RWPE1 (cell line): ENCODE measurements around the gene HDAC4.

ENCODE experiments used
- CTCF ChIA-PET: fragments of 350-600 bp; sonication (Branson Sonifier 250); formaldehyde crosslinking; extraction: SDS; loops from one replicate; lab custom pipeline; 2021; lab: Yijun Ruan, JAX
- POLR2A ChIA-PET: fragments of 400-600 bp; formaldehyde crosslinking; extraction: SDS; loops from one replicate; lab custom pipeline; 2020; ENCODE audit warnings: antibody characterized with exemption; ENCODE audit not compliant: low non-redundant PET; lab: Yijun Ruan, JAX
- DNase-seq: peaks from one replicate; pipeline ENCODE4 v3.0.0; 2012; ENCODE audit warnings: low spot score
- H3K27ac ChIP-seq: fragments of 450-650 bp; 2 replicates; pipeline ENCODE4 v1.5.1; 2017
- TF ChIP-seq, protein P1 (sequence below): fragments of 450-650 bp; conservative IDR thresholded peaks from 2 replicates; pipeline ENCODE4 v1.5.1; 2017; ENCODE audit warnings: low read depth, mild to moderate bottlenecking

HDAC4 gene

DNA sequence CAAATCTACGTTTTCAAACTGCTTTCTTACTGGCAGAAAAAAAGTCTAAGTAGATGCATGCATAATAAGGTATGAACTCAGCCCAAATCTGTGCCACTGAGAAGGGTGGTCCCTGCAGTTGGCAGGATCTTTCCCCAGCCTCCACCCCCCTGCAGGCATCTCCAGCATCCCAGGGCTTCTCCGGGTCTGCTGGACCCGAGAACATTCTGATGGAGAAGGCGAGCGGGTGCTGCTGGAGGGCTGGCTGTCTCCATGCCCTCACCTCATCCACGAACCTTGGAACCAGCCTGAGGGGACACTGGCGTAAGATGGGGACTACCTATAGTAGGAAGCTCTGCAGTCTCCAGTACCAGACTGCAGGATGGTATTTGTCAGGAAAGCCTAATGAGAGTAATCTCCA is 198.9 kb downstream of the HDAC4 start:
- peak overlapping the region; percentile 48; the same call in 1 of the 2 replicates for H3K27ac ChIP-seq
- ChIA-PET CTCF (no interaction called here), POLR2A (no interaction called here)

DNA sequence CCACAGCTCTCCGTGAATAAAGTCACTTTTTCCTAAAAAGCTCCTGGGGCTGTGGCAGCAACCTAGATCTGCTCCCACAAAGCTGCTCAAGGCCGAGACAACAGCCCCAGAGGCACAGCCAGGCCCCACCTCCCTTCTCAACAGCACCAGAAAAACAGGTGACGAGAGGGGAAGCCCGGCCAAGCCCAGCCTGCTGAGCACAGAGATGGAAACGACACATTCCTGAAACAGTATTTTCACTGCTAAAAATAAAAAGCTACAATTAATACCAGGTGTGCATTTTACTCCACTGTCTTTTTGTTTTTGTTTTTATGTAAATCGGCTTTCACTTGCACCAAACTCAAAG is 199.3 kb downstream of the HDAC4 start:
- POLR2A ChIA-PET, result no interaction called here
- CTCF ChIA-PET, result no interaction called here
- TF ChIP-seq, protein P1, sequence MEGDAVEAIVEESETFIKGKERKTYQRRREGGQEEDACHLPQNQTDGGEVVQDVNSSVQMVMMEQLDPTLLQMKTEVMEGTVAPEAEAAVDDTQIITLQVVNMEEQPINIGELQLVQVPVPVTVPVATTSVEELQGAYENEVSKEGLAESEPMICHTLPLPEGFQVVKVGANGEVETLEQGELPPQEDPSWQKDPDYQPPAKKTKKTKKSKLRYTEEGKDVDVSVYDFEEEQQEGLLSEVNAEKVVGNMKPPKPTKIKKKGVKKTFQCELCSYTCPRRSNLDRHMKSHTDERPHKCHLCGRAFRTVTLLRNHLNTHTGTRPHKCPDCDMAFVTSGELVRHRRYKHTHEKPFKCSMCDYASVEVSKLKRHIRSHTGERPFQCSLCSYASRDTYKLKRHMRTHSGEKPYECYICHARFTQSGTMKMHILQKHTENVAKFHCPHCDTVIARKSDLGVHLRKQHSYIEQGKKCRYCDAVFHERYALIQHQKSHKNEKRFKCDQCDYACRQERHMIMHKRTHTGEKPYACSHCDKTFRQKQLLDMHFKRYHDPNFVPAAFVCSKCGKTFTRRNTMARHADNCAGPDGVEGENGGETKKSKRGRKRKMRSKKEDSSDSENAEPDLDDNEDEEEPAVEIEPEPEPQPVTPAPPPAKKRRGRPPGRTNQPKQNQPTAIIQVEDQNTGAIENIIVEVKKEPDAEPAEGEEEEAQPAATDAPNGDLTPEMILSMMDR, result no peak
- H3K27ac ChIP-seq, result no peak overlapping the region
- no peak for DNase-seq

More for the DNA sequence above, 198.9 kb downstream of the HDAC4 start:
- no peak for DNase-seq
- TF ChIP-seq, protein P1, result no peak

GRCh38 chr2:239200646-239201530 is 199.9 kb downstream of the HDAC4 start:
- DNase-seq, result no peak
- ChIA-PET POLR2A (no interaction called here), CTCF (no interaction called here)
- TF ChIP-seq, protein P1, result no peak
- H3K27ac ChIP-seq, result no peak overlapping the region

GRCh38 chr2:239199041-239199768 is 201.6 kb downstream of the HDAC4 start:
- TF ChIP-seq, protein P1, result no peak
- DNase-seq, result no peak
- ChIA-PET CTCF (no interaction called here), POLR2A (no interaction called here)
- no peak overlapping the region for H3K27ac ChIP-seq

DNA sequence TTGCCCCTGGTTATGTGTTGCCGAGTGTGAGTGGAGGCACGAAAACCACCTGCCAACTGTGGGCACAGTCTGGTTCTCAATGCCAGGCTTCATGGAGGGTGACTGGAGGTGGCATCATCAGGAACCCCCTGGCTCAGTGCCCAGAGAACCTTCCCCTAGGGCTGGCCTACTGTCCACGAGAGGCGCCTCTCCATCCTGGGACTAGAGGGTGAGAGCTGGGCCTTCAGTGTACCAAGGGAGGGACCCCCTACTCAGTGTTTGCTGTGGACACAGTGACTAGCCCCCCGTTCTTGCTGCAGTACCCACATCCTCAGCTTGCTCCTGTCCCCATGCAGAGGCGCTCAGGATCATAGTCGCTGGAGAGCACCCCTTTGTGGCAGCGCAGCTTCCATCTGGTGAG is 202.6 kb downstream of the HDAC4 start:
- POLR2A ChIA-PET, result no interaction called here

GRCh38 chr2:239197146-239197545 is 203.7 kb downstream of the HDAC4 start:
- ChIA-PET POLR2A (no interaction called here), CTCF (no interaction called here)
- TF ChIP-seq, protein P1, result no peak
- H3K27ac ChIP-seq, result no peak overlapping the region
- no peak for DNase-seq

More for the DNA sequence above, 202.6 kb downstream of the HDAC4 start:
- no peak overlapping the region for H3K27ac ChIP-seq
- CTCF ChIA-PET, result no interaction called here
- DNase-seq, result no peak
- TF ChIP-seq, protein P1, result no peak
